Endodermal cell (in vitro differentiated cells): ENCODE data around the gene SERPINH1. TPM values are rescaled to one million over a fixed set of nuclear protein-coding genes. Genes with fewer than 3 reads are reported as not detected.

ENCODE experiments used
- DNase-seq: peaks from one replicate; pipeline ENCODE4 v3.0.0-alpha.2; 2017
- H3K27ac ChIP-seq: 2 replicates; pipeline ENCODE4 v1.5.1; 2013; ENCODE audit warnings: mild to moderate bottlenecking, low read depth, low read length, moderate library complexity
- H3K27me3 ChIP-seq: 2 replicates; pipeline ENCODE4 v1.6.1; 2013; ENCODE audit warnings: mild to moderate bottlenecking, low read length, moderate library complexity; ENCODE audit not compliant: insufficient read depth, control insufficient read depth, poor library complexity, severe bottlenecking
- H3K36me3 ChIP-seq: 2 replicates; pipeline ENCODE4 v1.7.0; 2013; ENCODE audit warnings: mild to moderate bottlenecking, low read length, moderate library complexity; ENCODE audit not compliant: control insufficient read depth, insufficient read depth
- H3K4me1 ChIP-seq: one replicate; pipeline ENCODE4 v1.7.0; 2013; ENCODE audit warnings: low read length; ENCODE audit not compliant: control insufficient read depth, insufficient read depth
- H3K4me3 ChIP-seq: 2 replicates; pipeline ENCODE4 v1.5.1; 2013; ENCODE audit warnings: mild to moderate bottlenecking, low read length, moderate library complexity
- H3K9ac ChIP-seq: 2 replicates; pipeline ENCODE4 v1.6.1; 2013; ENCODE audit warnings: mild to moderate bottlenecking, low read length, moderate library complexity; ENCODE audit not compliant: poor library complexity, severe bottlenecking; ENCODE audit errors: extremely low read depth
- H3K9me3 ChIP-seq: 2 replicates; pipeline ENCODE4 v1.6.1; 2013; ENCODE audit warnings: mild to moderate bottlenecking, low read length, moderate library complexity; ENCODE audit not compliant: control insufficient read depth
- H3K27ac Mint-ChIP-seq: 2 replicates; pipeline ENCODE4 v1.8.0; 2020; ENCODE audit warnings: mixed read lengths
- H3K27me3 Mint-ChIP-seq: 2 replicates; pipeline ENCODE4 v1.8.0; 2021; ENCODE audit warnings: mild to moderate bottlenecking, mixed read lengths; ENCODE audit not compliant: insufficient read depth
- H3K36me3 Mint-ChIP-seq: 2 replicates; pipeline ENCODE4 v1.8.0; 2020; ENCODE audit warnings: low read depth, mixed read lengths
- H3K4me1 Mint-ChIP-seq: 2 replicates; pipeline ENCODE4 v1.8.0; 2020; ENCODE audit warnings: mixed read lengths
- H3K4me3 Mint-ChIP-seq: 2 replicates; pipeline ENCODE4 v1.8.0; 2020; ENCODE audit warnings: mild to moderate bottlenecking, moderate library complexity, mixed read lengths
- H3K9me3 Mint-ChIP-seq: 2 replicates; pipeline ENCODE4 v1.8.0; 2020; ENCODE audit warnings: mild to moderate bottlenecking, mixed read lengths
- WGBS, 2 experiments: methylation state at CpG; one replicate each; pipeline versions ENCODE4 v1.1.5 to v1.1.7; 2013; ENCODE audit warnings: missing lambda C conversion rate in 2 of 2, mixed read lengths in 1 of 2; ENCODE audit not compliant: insufficient coverage in 1 of 2, insufficient read length in 1 of 2; 5-methylcytosine and 5-hydroxymethylcytosine counted together
- total RNA-seq, 2 donors: library from RNA; stranded (reverse); fragmentation: NEBNext Ultra II Directional in 1 of 2; extraction: Animal tissue kit (Norgen Biotek cat#: 25700) in 1 of 2; gene quantifications; 2 replicates in 1 of 2; 3 replicates in 1 of 2; pipeline ENCODE4 v1.2.1, GENCODE V29; 2021
- TF ChIP-seq, protein P1 (sequence below): fragments of 200-600 bp; sonication (generic); conservative IDR thresholded peaks from 2 replicates; pipeline ENCODE4 v1.5.0; 2021; ENCODE audit warnings: antibody characterized with exemption, mild to moderate bottlenecking

The SERPINH1 gene
- total RNA-seq, 2 donors from 2014 or later: 414 to 454 TPM

DNA sequence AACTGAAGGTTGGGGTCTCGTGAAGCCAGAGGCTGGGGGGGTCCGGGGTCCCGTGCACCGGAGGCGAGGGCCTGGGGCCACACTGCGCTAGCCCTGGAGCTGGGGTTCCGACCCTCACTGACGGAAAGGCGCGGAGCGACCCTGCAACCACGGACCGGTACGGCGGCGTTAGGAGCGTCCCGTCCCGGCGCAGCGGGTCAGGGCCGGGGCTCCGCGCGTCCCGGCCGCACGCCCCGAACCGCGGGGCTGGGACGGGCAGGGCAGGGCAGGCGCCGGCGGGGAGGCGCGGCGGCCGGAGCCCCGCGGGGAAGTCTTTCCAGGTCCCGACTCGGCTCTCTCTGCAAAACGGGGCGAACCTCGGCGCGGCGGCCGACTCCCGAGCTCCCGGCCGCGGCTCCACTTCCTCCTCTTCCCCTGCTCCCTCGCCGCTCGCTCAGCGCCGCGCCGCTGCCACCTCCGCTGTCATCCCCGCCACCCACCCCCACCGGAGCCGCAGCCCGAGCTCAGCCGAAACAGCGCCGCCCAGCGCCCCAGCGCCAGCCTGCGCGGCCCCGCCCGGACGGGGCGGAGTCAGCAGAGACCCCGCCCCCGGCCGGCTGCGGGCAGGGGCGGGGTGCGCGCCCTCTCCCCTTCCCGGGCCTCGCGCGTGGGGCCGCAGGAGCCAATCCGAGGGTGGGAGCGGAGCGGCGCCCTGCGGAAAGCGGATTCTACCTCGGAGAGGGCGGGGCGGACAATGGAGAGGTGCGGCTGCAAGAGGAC is 36.4 kb upstream of the SERPINH1 start, which contains the start of gene GDPD5:
Gene GDPD5, minus strand, starts transcription at position 509 of the 759 bp plus-strand sequence. CDS start 48,206 bp downstream, outside the sequence.
- Histone ChIP-seq H3K27ac (no peak within 1 kb of the TSS), H3K4me1 (no peaks in the 10 kb centered on the region), H3K9me3 (no peaks in the 10 kb centered on the region), H3K36me3 (no peaks in the 10 kb centered on the region), H3K4me3 (peak within 1 kb of the TSS; percentile 88), H3K27me3 (peaks cover 22% of the 10 kb centered on the region), H3K9ac (peak within 1 kb of the TSS; percentile 51)
- H3K4me3 Mint-ChIP-seq: peak within 1 kb of the TSS; percentile 82
- peak within 1 kb of the TSS; percentile 83 for H3K27ac Mint-ChIP-seq
- TF ChIP-seq, protein P1, sequence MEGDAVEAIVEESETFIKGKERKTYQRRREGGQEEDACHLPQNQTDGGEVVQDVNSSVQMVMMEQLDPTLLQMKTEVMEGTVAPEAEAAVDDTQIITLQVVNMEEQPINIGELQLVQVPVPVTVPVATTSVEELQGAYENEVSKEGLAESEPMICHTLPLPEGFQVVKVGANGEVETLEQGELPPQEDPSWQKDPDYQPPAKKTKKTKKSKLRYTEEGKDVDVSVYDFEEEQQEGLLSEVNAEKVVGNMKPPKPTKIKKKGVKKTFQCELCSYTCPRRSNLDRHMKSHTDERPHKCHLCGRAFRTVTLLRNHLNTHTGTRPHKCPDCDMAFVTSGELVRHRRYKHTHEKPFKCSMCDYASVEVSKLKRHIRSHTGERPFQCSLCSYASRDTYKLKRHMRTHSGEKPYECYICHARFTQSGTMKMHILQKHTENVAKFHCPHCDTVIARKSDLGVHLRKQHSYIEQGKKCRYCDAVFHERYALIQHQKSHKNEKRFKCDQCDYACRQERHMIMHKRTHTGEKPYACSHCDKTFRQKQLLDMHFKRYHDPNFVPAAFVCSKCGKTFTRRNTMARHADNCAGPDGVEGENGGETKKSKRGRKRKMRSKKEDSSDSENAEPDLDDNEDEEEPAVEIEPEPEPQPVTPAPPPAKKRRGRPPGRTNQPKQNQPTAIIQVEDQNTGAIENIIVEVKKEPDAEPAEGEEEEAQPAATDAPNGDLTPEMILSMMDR: peak; percentile 64
- WGBS, 2 experiments: 0 to 1% methylated on average over 28 to 99 of the region's 99 CpGs
- H3K27me3 Mint-ChIP-seq: peaks cover 37% of the 10 kb centered on the region
- DNase-seq: peak; percentile 95
- peaks cover 6% of the 10 kb centered on the region for H3K4me1 Mint-ChIP-seq
- no peaks in the 10 kb centered on the region for H3K36me3 Mint-ChIP-seq
- no peaks in the 10 kb centered on the region for H3K9me3 Mint-ChIP-seq

GRCh38 chr11:75526192-75526541 is 35.9 kb upstream of the SERPINH1 start:
- H3K4me3 ChIP-seq: peak overlapping the region; percentile 88
- H3K36me3 ChIP-seq: no peaks in the 10 kb centered on the region
- Mint-ChIP-seq H3K4me3 (peak overlapping the region; percentile 82), H3K27me3 (peaks cover 37% of the 10 kb centered on the region), H3K27ac (peak overlapping the region; percentile 83), H3K4me1 (peaks cover 6% of the 10 kb centered on the region), H3K9me3 (no peaks in the 10 kb centered on the region), H3K36me3 (no peaks in the 10 kb centered on the region)
- TF ChIP-seq, protein P1: no peak
- no peak overlapping the region for H3K27ac ChIP-seq
- peak overlapping the region; percentile 51 for H3K9ac ChIP-seq
- DNase-seq: no peak
- H3K27me3 ChIP-seq: peaks cover 22% of the 10 kb centered on the region
- WGBS, 2 experiments: 2 to 5% methylated on average over 11 to 21 of the region's 21 CpGs
- no peaks in the 10 kb centered on the region for H3K9me3 ChIP-seq
- H3K4me1 ChIP-seq: no peaks in the 10 kb centered on the region

- peaks cover 8% of the 10 kb centered on the region for H3K4me1 Mint-ChIP-seq
- no peak overlapping the region for H3K27ac ChIP-seq
- no peaks in the 10 kb centered on the region for H3K36me3 Mint-ChIP-seq
- H3K4me1 ChIP-seq: no peaks in the 10 kb centered on the region
- H3K9ac ChIP-seq: no peak overlapping the region
- no peak for DNase-seq
- no peak overlapping the region for H3K4me3 ChIP-seq
- H3K9me3 Mint-ChIP-seq: no peaks in the 10 kb centered on the region
- 93 to 96% methylated on average over 4 to 5 of the region's 5 CpGs for WGBS, 2 experiments
- peak overlapping the region; percentile 82 for H3K4me3 Mint-ChIP-seq
- no peaks in the 10 kb centered on the region for H3K36me3 ChIP-seq
- peaks cover 22% of the 10 kb centered on the region for H3K27me3 ChIP-seq
- TF ChIP-seq, protein P1: no peak
- H3K27me3 Mint-ChIP-seq: peaks cover 37% of the 10 kb centered on the region
- no peaks in the 10 kb centered on the region for H3K9me3 ChIP-seq
- no peak overlapping the region for H3K27ac Mint-ChIP-seq
These were observed 34.9 kb upstream of the SERPINH1 start for GRCh38 chr11:75527130-75527529.
